Small intestine (tissue), 7 donors: ENCODE data around the gene GMDS. TPM values are rescaled to one million over a fixed set of nuclear protein-coding genes. Genes with fewer than 3 reads are reported as not detected.

Experiments
- DNase-seq, 2 donors: peaks; one replicate each; pipeline versions ENCODE4 v3.0.0 to v3.0.0-alpha.2; 2013
- FAIRE-seq: peaks from 2 replicates; lab custom pipeline; 2012; peaks lifted over from hg19 to GRCh38; lab: Jason Lieb, UNC
- H3K27ac ChIP-seq, 3 donors: one replicate each; pipeline ENCODE4 v1.5.1; 2013; ENCODE audit warnings: low read length in 2 of 3, mild to moderate bottlenecking in 2 of 3, control low read depth in 1 of 3, inconsistent platforms in 1 of 3, low read depth in 1 of 3, moderate library complexity in 1 of 3
- H3K27me3 ChIP-seq, 3 donors: one replicate each; pipeline ENCODE4 v1.6.1; 2013; ENCODE audit warnings: low read length in 3 of 3, inconsistent platforms in 1 of 3; ENCODE audit not compliant: control insufficient read depth in 3 of 3, insufficient read depth in 3 of 3
- H3K36me3 ChIP-seq, 3 donors: one replicate each; pipeline ENCODE4 v1.6.1; 2013; ENCODE audit warnings: low read length in 3 of 3, inconsistent platforms in 1 of 3, low read depth in 1 of 3, mild to moderate bottlenecking in 1 of 3, moderate library complexity in 1 of 3; ENCODE audit not compliant: control insufficient read depth in 3 of 3, insufficient read depth in 2 of 3
- H3K4me1 ChIP-seq, 3 donors: one replicate each; pipeline ENCODE4 v1.6.1; 2013; ENCODE audit warnings: low read length in 2 of 3, inconsistent platforms in 1 of 3, low read depth in 1 of 3, mild to moderate bottlenecking in 1 of 3, moderate library complexity in 1 of 3; ENCODE audit not compliant: control insufficient read depth in 3 of 3, insufficient read depth in 2 of 3
- H3K4me3 ChIP-seq, 3 donors: one replicate each; pipeline ENCODE4 v1.5.1; 2013; ENCODE audit warnings: low read length in 3 of 3, control low read depth in 1 of 3, inconsistent platforms in 1 of 3, low read depth in 1 of 3, mild to moderate bottlenecking in 1 of 3, moderate library complexity in 1 of 3
- H3K9me3 ChIP-seq, 2 donors: one replicate each; pipeline ENCODE4 v1.6.1; 2013; ENCODE audit warnings: low read depth in 1 of 2, low read length in 1 of 2; ENCODE audit not compliant: control insufficient read depth in 2 of 2, insufficient read depth in 1 of 2
- WGBS, 3 donors: extraction: QIAGEN DNeasy Blood & Tissue Kit; methylation state at CpG; one replicate each; pipeline ENCODE4 v1.1.7; 2013; 5-methylcytosine and 5-hydroxymethylcytosine counted together
- polyA plus RNA-seq, 4 donors: library from polyadenylated mRNA; stranded (reverse) in 3 of 4; unstranded in 1 of 4; fragments of 200-250 nt in 3 of 4; fragments of 120-200 nt in 1 of 4; gene quantifications; one replicate each; pipeline versions ENCODE4 v1.2.1 to v1.2.3, GENCODE V29; 2013
- donor health status: healthy with polysubstance abuse.
- donor health status: control.
- donor health status: control.
- donor health status: Bipolar disorder and iron deficiency.
- donor health status: healthy.

Gene GMDS
- polyA plus RNA-seq, 4 donors: 64.5 to 243 (median 200) TPM

DNA sequence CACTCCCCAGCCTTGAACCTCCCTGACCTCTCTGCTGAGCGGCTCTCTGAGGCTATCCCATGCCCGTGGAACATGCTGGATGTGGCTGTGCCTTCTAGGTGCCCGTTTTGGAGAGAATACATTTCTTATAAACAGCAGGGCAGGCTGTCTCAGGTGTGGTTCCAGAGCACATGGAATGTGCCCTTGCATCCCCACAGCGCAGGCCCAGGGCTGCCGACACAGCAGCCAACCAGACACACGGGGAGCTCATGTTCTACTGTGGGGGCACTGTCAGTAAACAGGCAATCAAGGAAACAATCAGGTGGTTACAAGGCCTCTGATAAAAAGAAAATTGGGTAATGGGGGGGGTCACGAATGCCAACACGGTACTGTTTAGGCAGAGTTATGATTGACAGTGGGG lies 604.9 kb downstream of the GMDS start:
- H3K4me3 ChIP-seq: no peak overlapping the region
- WGBS, 3 donors: 78 to 91% (median 82%) methylated on average over 8 of the region's 8 CpGs
- H3K27me3 ChIP-seq: no peaks in the 10 kb centered on the region
- no peaks in the 10 kb centered on the region for H3K9me3 ChIP-seq
- DNase-seq (no peak), FAIRE-seq (no peak)
- H3K4me1 ChIP-seq: peaks cover 0 to 13% (median 4%) of the 10 kb centered on the region in 3 donors
- H3K36me3 ChIP-seq: peaks cover 0 to 38% (median 2%) of the 10 kb centered on the region in 3 donors
- no peak overlapping the region for H3K27ac ChIP-seq

DNA sequence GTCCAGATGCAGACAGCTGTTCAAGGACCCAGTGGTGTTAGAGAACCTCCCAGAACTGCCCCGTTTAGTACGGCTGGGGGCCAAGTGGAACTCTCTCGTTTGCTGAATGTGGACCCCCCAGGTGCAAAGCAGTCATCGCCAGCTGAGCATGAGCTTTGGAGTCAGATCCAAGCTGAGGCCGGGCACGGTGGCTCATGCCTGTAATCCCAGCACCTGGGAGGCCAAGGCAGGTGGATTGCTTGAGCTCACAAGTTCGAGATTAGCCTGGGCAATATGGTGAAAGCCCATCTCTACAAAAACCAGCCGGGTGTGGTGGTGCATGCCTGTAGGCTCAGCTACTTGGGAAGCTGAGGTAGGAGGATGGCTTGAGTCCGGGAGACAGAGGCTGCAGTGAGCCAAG lies 606.0 kb downstream of the GMDS start:
- peaks cover 0 to 13% (median 4%) of the 10 kb centered on the region in 3 donors for H3K4me1 ChIP-seq
- 83 to 90% (median 88%) methylated on average over 9 of the region's 9 CpGs for WGBS, 3 donors
- FAIRE-seq (no peak), DNase-seq (no peak)
- no peak overlapping the region for H3K4me3 ChIP-seq
- no peak overlapping the region for H3K27ac ChIP-seq
- H3K27me3 ChIP-seq: no peaks in the 10 kb centered on the region
- H3K36me3 ChIP-seq: peaks cover 0 to 42% (median 2%) of the 10 kb centered on the region in 3 donors
- H3K9me3 ChIP-seq: no peaks in the 10 kb centered on the region

DNA sequence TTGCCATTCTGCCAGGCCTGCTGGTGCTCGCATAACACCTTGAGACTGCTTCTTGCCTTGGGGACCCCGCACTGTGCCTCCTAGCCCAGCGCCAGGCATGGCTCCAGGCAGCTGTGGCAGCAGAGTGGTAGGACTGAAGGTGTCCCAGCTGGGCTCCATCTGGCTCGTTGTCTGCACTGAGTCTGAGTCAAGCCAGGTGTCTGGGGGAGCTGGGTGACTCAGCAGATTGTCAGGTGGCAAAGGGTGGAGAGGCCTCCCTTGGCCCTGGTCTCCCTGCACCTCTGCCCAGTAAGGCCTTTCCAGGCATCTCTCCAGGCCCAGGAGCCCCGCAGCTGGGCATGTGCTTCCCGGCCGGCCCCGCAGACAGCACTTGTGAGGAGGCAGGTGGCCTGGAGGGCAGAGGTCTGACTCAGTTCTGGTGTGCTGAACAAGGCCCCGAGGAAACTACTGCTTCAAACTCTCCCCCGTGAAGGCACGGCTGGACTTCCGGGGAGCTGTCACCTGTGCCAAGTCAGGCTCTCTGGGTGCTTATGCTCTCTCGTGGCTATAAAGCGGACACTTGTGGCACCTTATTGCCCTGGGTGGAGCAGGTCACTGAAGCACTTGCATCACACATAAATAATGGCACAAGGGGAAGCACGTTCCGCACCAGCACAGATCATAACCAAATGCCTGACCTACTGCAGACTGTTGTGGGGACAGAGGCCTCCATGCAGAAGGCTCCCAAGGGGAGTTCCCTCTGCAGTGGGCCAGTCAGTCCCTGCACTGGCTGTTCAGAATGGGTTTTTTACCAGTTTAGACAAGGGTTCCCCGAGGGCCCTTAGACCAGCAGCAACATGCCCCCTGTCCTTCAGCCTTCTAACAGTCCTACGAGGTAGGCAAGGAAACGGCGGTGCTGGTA lies 608.2 kb downstream of the GMDS start:
- WGBS, 3 donors: 47 to 78% (median 61%) methylated on average over 20 of the region's 20 CpGs
- Histone ChIP-seq H3K27ac (peak overlapping the region in 2 of 3 donors; percentile 38 to 65), H3K27me3 (no peaks in the 10 kb centered on the region), H3K4me3 (no peak overlapping the region), H3K36me3 (peaks cover 0 to 44% (median 0%) of the 10 kb centered on the region in 3 donors), H3K4me1 (peaks cover 0 to 13% (median 4%) of the 10 kb centered on the region in 3 donors), H3K9me3 (no peaks in the 10 kb centered on the region)
- DNase-seq (peak in 1 of 2 donors; percentile 75), FAIRE-seq (no peak)

DNA sequence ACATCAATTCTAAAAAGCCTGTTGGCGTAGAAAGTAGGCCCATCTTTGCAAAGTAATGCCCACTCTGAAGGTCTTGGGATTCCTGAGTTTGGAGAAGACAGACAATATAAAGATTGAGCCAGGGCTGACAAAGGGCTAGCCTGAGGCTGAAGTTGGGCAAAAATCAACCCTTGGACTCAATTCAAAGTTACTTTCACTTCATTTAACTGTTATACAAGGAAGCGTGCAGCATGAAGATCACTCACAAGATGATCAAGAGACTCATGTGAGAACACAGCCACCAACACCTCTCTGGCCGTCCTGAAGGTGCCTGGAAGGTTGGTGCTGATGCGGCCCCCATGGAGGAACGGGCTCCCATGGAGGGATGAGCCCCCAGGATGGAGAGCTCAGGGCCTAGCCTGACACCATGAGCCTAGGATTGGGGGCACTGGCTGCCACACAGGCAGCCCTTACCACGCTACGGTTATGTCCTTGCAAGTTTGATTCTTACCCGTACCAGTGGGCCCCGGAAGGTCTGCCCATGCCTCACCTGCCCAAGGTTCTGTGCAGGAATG lies 609.1 kb downstream of the GMDS start:
- no peak for FAIRE-seq
- H3K27ac ChIP-seq: peak overlapping the region in 1 of 3 donors; percentile 65

DNA sequence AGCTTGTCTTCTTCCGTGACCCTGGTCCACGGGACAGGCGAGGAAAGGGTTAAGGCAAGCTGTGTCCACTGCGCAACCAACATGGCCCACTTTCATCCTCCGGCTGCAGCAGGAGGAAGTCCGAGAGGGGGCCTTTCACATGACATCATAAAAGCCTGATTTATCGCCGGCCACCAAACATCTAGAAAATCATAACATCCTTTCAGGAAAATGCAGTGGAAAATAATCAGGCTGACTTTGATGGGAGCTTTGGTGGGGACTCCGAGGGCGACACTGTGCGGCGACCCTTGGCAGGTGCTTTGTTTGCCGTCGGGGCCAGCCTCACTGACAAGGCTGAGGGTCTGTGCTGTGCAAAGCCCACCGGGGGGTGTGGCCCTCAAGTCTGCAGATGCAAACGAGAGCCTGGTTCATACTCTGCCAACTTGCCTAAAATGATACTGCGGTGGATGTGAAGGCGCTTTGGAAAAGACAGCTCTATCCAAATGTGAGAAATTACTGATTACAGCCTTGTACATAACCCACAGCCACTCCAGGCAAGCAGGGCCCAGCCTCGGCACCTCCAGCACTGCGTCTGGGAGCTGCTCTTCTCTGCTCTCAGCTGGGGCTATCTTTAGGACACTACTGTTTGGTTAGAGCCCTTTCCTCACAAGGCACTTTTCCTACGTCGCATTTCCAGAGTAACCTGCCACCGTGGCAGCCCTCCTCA lies 609.9 kb downstream of the GMDS start:
- Histone ChIP-seq H3K4me3 (no peak overlapping the region), H3K36me3 (peaks cover 0 to 40% (median 0%) of the 10 kb centered on the region in 3 donors), H3K27ac (no peak overlapping the region), H3K4me1 (peaks cover 0 to 11% (median 0%) of the 10 kb centered on the region in 3 donors), H3K27me3 (no peaks in the 10 kb centered on the region), H3K9me3 (no peaks in the 10 kb centered on the region)
- DNase-seq (no peak), FAIRE-seq (no peak)
- WGBS, 3 donors: 68 to 92% (median 85%) methylated on average over 23 of the region's 23 CpGs

More for the DNA sequence above, 609.1 kb downstream of the GMDS start:
- peaks cover 0 to 13% (median 0%) of the 10 kb centered on the region in 3 donors for H3K4me1 ChIP-seq
- no peak overlapping the region for H3K4me3 ChIP-seq
- peak; percentile 37 to 80 for DNase-seq
- H3K27me3 ChIP-seq: no peaks in the 10 kb centered on the region
- peaks cover 0 to 44% (median 0%) of the 10 kb centered on the region in 3 donors for H3K36me3 ChIP-seq
- 77 to 86% (median 81%) methylated on average over 9 of the region's 9 CpGs for WGBS, 3 donors
- no peaks in the 10 kb centered on the region for H3K9me3 ChIP-seq

DNA sequence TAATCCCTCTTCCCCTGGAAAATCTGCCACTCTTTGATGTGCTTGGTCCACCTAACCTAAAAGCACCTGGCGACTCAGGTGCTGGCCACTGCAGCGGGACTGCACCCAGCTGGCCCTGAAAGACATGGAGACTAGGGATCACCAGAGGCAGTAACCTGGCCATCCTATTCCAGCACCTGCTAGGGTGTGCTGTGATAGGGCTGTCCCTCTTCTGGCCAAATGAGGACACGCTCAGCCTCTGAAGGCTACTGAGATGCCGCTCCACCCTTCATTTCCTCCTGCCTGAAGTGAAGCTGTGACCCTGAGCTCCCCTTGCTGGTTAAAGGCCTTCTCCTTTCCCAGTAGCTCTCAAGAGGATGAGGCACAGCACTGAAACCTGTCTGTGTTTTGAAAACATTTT lies 611.3 kb downstream of the GMDS start:
- FAIRE-seq: no peak
- H3K4me1 ChIP-seq: peaks cover 0 to 11% (median 0%) of the 10 kb centered on the region in 3 donors
- DNase-seq: no peak
- H3K36me3 ChIP-seq: peaks cover 0 to 33% (median 0%) of the 10 kb centered on the region in 3 donors
- WGBS, 3 donors: 93 to 98% (median 96%) methylated on average over 4 of the region's 4 CpGs
- H3K4me3 ChIP-seq: no peak overlapping the region
- H3K27me3 ChIP-seq: peaks cover 0 to 9% (median 5%) of the 10 kb centered on the region in 3 donors
- no peaks in the 10 kb centered on the region for H3K9me3 ChIP-seq
- no peak overlapping the region for H3K27ac ChIP-seq

DNA sequence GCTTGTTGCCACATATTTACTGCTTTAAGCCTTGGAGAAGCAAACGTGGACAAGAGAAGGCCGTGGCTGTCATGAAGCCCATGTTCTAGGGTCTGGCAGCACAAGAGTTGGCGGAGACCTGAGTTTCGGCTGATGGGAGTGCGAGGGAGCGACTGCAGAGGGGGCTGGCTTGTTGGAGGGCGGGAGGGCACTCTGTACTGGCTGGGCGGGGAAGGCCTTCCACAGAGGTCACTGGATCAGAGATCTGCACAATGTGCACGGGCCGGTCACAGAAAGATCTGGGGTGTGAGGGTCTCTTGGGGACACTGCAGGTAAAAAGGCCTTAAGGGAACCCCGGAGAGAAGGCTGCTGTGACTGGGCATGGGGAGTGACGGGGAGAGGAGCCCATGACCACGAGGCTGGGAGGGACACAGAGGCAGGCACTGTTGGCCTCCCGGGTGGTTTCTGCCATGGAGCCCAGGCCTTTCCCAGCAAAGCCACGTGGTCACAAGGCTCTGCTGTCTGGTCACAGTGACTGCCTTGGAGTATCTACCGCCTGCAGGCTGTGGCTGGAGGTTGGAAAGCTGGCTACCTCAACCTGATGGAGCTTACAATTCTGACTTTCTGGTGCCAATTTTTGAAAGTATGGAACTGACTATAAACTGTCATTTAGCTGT lies 611.9 kb downstream of the GMDS start:
- FAIRE-seq: no peak
- Histone ChIP-seq H3K27me3 (peaks cover 0 to 10% (median 6%) of the 10 kb centered on the region in 3 donors), H3K27ac (no peak overlapping the region), H3K36me3 (peaks cover 0 to 31% (median 0%) of the 10 kb centered on the region in 3 donors), H3K9me3 (no peaks in the 10 kb centered on the region), H3K4me3 (no peak overlapping the region), H3K4me1 (peaks cover 0 to 11% (median 0%) of the 10 kb centered on the region in 3 donors)
- no peak for DNase-seq
- 94 to 95% (median 94%) methylated on average over 16 of the region's 16 CpGs for WGBS, 3 donors
